HL-60 (cell line): ENCODE measurements around the gene UGCG.
"Not testable (repeated sequence)": the region's sequence is repeated elsewhere in the genome, so short reads cannot be mapped to it uniquely, and the experiment has no call there.

Experiments used
- DNase-seq, 2 experiments: peaks; one replicate each; pipeline ENCODE4 v3.0.0-alpha.2; 2010 to 2020; ENCODE audit warnings: low read depth in 1 of 2, low spot score in 1 of 2
- H3K27ac ChIP-seq: fragments of 250-450 bp; sonication (Bioruptor Pico); replicated peaks from 2 replicates; pipeline ENCODE4 v1.5.1; 2020; ENCODE audit warnings: mild to moderate bottlenecking, moderate library complexity
- H3K27me3 ChIP-seq: fragments of 250-450 bp; sonication (Bioruptor Pico); 2 replicates; pipeline ENCODE4 v1.5.1; 2021; ENCODE audit warnings: mild to moderate bottlenecking, moderate library complexity; ENCODE audit not compliant: insufficient read depth, poor library complexity, severe bottlenecking
- H3K4me3 ChIP-seq: replicated peaks from 2 replicates; pipeline ENCODE4 v1.5.1; 2011; ENCODE audit warnings: mild to moderate bottlenecking, control low read depth, low read length; ENCODE audit not compliant: insufficient read depth
- CTCF ChIP-seq: IDR thresholded peaks from one replicate; pipeline ENCODE4 v1.5.1; 2011; ENCODE audit warnings: low read length, control low read depth, inconsistent platforms; ENCODE audit not compliant: insufficient read depth
- GABPA ChIP-seq: IDR thresholded peaks from 2 replicates; pipeline ENCODE4 v1.6.1; 2012; ENCODE audit warnings: low read depth
- POLR2AphosphoS5 ChIP-seq: IDR thresholded peaks from 2 replicates; pipeline ENCODE4 v1.6.1; 2012; ENCODE audit warnings: low read depth
- REST ChIP-seq: IDR thresholded peaks from 2 replicates; pipeline ENCODE4 v1.6.1; 2012; ENCODE audit warnings: low read depth; ENCODE audit not compliant: insufficient replicate concordance
- SPI1 ChIP-seq: IDR thresholded peaks from 2 replicates; pipeline ENCODE4 v1.6.1; 2012; ENCODE audit warnings: low read depth, mild to moderate bottlenecking, borderline replicate concordance

The UGCG gene

GRCh38 chr9:111902391-111903139, 6.0 kb downstream of the UGCG start:
- H3K27ac ChIP-seq, result no peak overlapping the region
- DNase-seq, result no peak

GRCh38 chr9:111903535-111903934, 6.9 kb downstream of the UGCG start:
- not testable (repeated sequence) for DNase-seq, H3K27me3 ChIP-seq, H3K27ac ChIP-seq, H3K4me3 ChIP-seq

More at GRCh38 chr9:111902391-111903139, 6.0 kb downstream of the UGCG start:
- Histone ChIP-seq H3K4me3 (no peak overlapping the region), H3K27me3 (no peaks in the 10 kb centered on the region)
- TF ChIP-seq GABPA (no peak), POLR2AphosphoS5 (no peak), SPI1 (no peak), CTCF (no peak)

GRCh38 chr9:111904026-111904425, 7.4 kb downstream of the UGCG start:
- Histone ChIP-seq H3K27me3 (no peaks in the 10 kb centered on the region), H3K4me3 (no peak overlapping the region), H3K27ac (no peak overlapping the region)
- DNase-seq, result no peak
- TF ChIP-seq REST (no peak), CTCF (no peak), SPI1 (no peak)

- Histone ChIP-seq H3K4me3 (no peak overlapping the region), H3K27ac (no peak overlapping the region), H3K27me3 (no peaks in the 10 kb centered on the region)
- TF ChIP-seq SPI1 (no peak), POLR2AphosphoS5 (no peak), CTCF (no peak), GABPA (no peak), REST (no peak)
- DNase-seq, result no peak
Measured at GRCh38 chr9:111904891-111905291, 8.3 kb downstream of the UGCG start.
